Right hindlimb (tissue), 1 donor: Measurements from ENCODE around the gene ALDH5A1.

ENCODE experiments used
- DNase-seq: peaks from one replicate; pipeline ENCODE4 v3.0.0-alpha.2; 2018

ALDH5A1 gene

GRCh38 chr6:24534329-24534728 lies 39.6 kb downstream of the ALDH5A1 start:
- DNase-seq, result no peak

- DNase-seq, result no peak
These were observed 40.4 kb downstream of the ALDH5A1 start for GRCh38 chr6:24535210-24535609.

- no peak for DNase-seq
These were observed 41.7 kb downstream of the ALDH5A1 start for GRCh38 chr6:24536466-24536865.

- no peak for DNase-seq
These were observed 42.4 kb downstream of the ALDH5A1 start for GRCh38 chr6:24537082-24537699.

- no peak for DNase-seq
These were observed 43.1 kb downstream of the ALDH5A1 start for GRCh38 chr6:24537771-24538385.

- DNase-seq, result no peak
These were observed 44.6 kb downstream of the ALDH5A1 start for GRCh38 chr6:24539416-24539815.

GRCh38 chr6:24540197-24540596 lies 45.4 kb downstream of the ALDH5A1 start:
- no peak for DNase-seq

GRCh38 chr6:24543683-24544082 lies 48.9 kb downstream of the ALDH5A1 start:
- no peak for DNase-seq

GRCh38 chr6:24545183-24545582 lies 50.4 kb downstream of the ALDH5A1 start:
- no peak for DNase-seq

GRCh38 chr6:24545691-24546090 lies 50.9 kb downstream of the ALDH5A1 start:
- no peak for DNase-seq

GRCh38 chr6:24546439-24546838 lies 51.7 kb downstream of the ALDH5A1 start:
- DNase-seq, result no peak

- no peak for DNase-seq
These were observed 52.5 kb downstream of the ALDH5A1 start for GRCh38 chr6:24547243-24547642.

- no peak for DNase-seq
These were observed 54.4 kb downstream of the ALDH5A1 start for GRCh38 chr6:24549158-24549557.

- DNase-seq, result no peak
These were observed 55.0 kb downstream of the ALDH5A1 start for GRCh38 chr6:24549674-24550353.

- no peak for DNase-seq
These were observed 56.4 kb downstream of the ALDH5A1 start for GRCh38 chr6:24551139-24551538.

GRCh38 chr6:24554474-24554873 lies 59.7 kb downstream of the ALDH5A1 start:
- no peak for DNase-seq

- DNase-seq, result no peak
These were observed 63.7 kb downstream of the ALDH5A1 start for GRCh38 chr6:24558516-24558915.

- DNase-seq, result no peak
These were observed 69.3 kb downstream of the ALDH5A1 start for GRCh38 chr6:24564081-24564480.

GRCh38 chr6:24565196-24565595 lies 70.4 kb downstream of the ALDH5A1 start:
- no peak for DNase-seq

GRCh38 chr6:24566020-24566767 lies 71.4 kb downstream of the ALDH5A1 start:
- DNase-seq, result no peak

GRCh38 chr6:24568683-24569082 lies 73.9 kb downstream of the ALDH5A1 start:
- no peak for DNase-seq

- no peak for DNase-seq
These were observed 75.0 kb downstream of the ALDH5A1 start for GRCh38 chr6:24569811-24570210.

- no peak for DNase-seq
These were observed 76.6 kb downstream of the ALDH5A1 start for GRCh38 chr6:24571361-24571760.

- DNase-seq, result no peak
These were observed 80.0 kb downstream of the ALDH5A1 start for GRCh38 chr6:24574809-24575208.
